ENCODE measurements around the gene HOXC5. TPM values are rescaled to one million over a fixed set of nuclear protein-coding genes. Genes with fewer than 3 reads are reported as not detected.

HOXC5 gene
- total RNA-seq, 1 experiment from 2014 or later: not detected

DNA sequence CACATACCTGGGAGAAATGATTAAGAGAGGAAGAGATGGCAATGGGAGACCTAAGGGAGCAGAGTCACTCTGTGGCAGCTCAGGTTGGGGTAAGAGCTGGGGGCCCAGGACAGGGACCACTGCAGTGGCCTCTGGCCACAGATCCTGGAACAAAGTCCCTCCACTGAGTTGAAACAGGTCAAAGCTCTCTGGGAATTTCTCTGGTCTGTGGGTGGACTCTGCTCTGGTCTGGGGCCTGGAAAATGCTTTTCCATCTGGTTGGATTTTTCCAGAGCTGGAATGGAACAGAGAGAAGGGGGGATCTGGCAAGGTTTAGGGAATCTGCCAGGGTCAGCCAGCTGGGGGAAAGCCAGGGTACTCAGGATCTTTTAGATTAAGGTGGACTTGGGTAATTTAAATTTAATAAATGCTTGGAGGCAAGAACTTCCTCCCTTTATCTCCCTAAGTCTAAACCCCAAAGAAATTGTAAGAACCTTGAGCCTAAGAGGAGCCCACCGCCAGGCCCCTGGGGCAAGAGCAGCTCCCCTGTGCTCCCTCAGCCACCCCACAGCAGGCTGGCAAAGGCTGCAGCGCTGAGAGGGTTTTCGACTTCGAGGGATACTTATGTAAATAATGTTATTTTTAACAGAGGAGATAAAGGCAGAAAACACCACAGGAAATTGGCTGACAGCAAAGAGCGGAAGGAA lies 44.2 kb upstream of the HOXC5 start:
- no peak overlapping the region for H3K27ac Mint-ChIP-seq
- no peak overlapping the region for H2BK15ac ChIP-seq (ENCODE audit: low read depth, low read length)
- H4K5ac ChIP-seq (ENCODE audit: insufficient read length, low read depth, low read length): no peak overlapping the region
- H3T11ph ChIP-seq (ENCODE audit: low read length): no peak overlapping the region
- H2BK120ac ChIP-seq (ENCODE audit: low read depth, low read length, poor library complexity, severe bottlenecking): no peak overlapping the region
- no peaks in the 10 kb centered on the region for H3K9me3 ChIP-seq (ENCODE audit: control insufficient read depth, low read depth, low read length)
- H3K9me3 Mint-ChIP-seq: peaks cover 3 to 11% of the 10 kb centered on the region in 2 experiments; a peak in 4 of 5 replicates
- no peak for DNase-seq
- WGBS (ENCODE audit: extremely low coverage, insufficient read length, low lambda C conversion rate): no CpG with 5 or more reads among the region's 5 CpGs
- H3K79me2 ChIP-seq (ENCODE audit: insufficient read depth, low read length): no peaks in the 10 kb centered on the region
- no peak overlapping the region for H3K56ac ChIP-seq (ENCODE audit: insufficient read length, low read depth, low read length)
- H3K18ac ChIP-seq (ENCODE audit: insufficient read length, low read depth, low read length): no peak overlapping the region
- no peaks in the 10 kb centered on the region for H3K23me2 ChIP-seq (ENCODE audit: insufficient read length, low read depth, low read length, poor library complexity, severe bottlenecking)
- no peak overlapping the region for H2BK20ac ChIP-seq (ENCODE audit: low read depth, low read length, poor library complexity, severe bottlenecking)
- H3K79me1 ChIP-seq (ENCODE audit: insufficient read depth, low read depth, low read length, poor library complexity, severe bottlenecking): no peaks in the 10 kb centered on the region
- no peaks in the 10 kb centered on the region; a peak in 2 of 7 replicates for H3K36me3 Mint-ChIP-seq (ENCODE audit: insufficient read depth in 1 of 3, low read depth in 3 of 3)
- H4K8ac ChIP-seq (replicated peaks; ENCODE audit: insufficient read length, low read depth, low read length): no peak overlapping the region
- no peak overlapping the region for H2BK5ac ChIP-seq (ENCODE audit: insufficient read length, low read length)
- H3K27me3 Mint-ChIP-seq (ENCODE audit: low read depth): peaks cover 100% of the 10 kb centered on the region
- TF ChIP-seq CTCF (conservative IDR thresholded peaks at IDR 0.05): no peak
- H2AK5ac ChIP-seq (ENCODE audit: insufficient read length, low read length): no peak overlapping the region
- no peak overlapping the region for H2AFZ ChIP-seq (ENCODE audit: low read length)
- H3K4me1 ChIP-seq (ENCODE audit: insufficient read depth, low read length): no peaks in the 10 kb centered on the region
- no peak overlapping the region for H2BK12ac ChIP-seq (ENCODE audit: insufficient read length, low read depth, low read length)
- no peak overlapping the region for H4K91ac ChIP-seq (ENCODE audit: insufficient read length, low read depth, low read length)
- no peak overlapping the region for H3K4me2 ChIP-seq (ENCODE audit: insufficient read depth, insufficient read length, low read length)
- H3K4me3 Mint-ChIP-seq: no peak overlapping the region
- H4K20me1 ChIP-seq (ENCODE audit: control insufficient read depth, insufficient read depth, insufficient read length): no peaks in the 10 kb centered on the region
- no peak overlapping the region for H3K9ac ChIP-seq (ENCODE audit: extremely low read depth, insufficient read length, low read length)
- peaks cover 96% of the 10 kb centered on the region for H3K27me3 ChIP-seq (ENCODE audit: insufficient read depth, low read length)
- no peak overlapping the region for H3K14ac ChIP-seq (ENCODE audit: insufficient read depth, low read length)
- H3K4me1 Mint-ChIP-seq: peaks cover 3 to 11% of the 10 kb centered on the region in 2 experiments; a peak in 2 of 4 replicates
- H3K27ac ChIP-seq (ENCODE audit: insufficient read length, low read depth, low read length): no peak overlapping the region
- H3K23ac ChIP-seq (ENCODE audit: insufficient read length, low read depth, low read length): no peak overlapping the region
- H3K4ac ChIP-seq (ENCODE audit: low read depth, low read length): no peak overlapping the region
